HEK293 (cell line): Measurements from ENCODE around the gene SMC3.

Source experiments
- CTCF ChIA-PET: fragments of 350-600 bp; formaldehyde crosslinking; extraction: SDS; loops from one replicate; lab custom pipeline; 2021; ENCODE audit warnings: antibody characterized with exemption; lab: Yijun Ruan, JAX
- POLR2A ChIA-PET: fragments of 300-600 bp; formaldehyde crosslinking; extraction: SDS; loops from one replicate; lab custom pipeline; 2020; ENCODE audit warnings: antibody characterized with exemption, inconsistent platforms; lab: Yijun Ruan, JAX
- H3K27ac ChIP-seq: fragments of 200-500 bp; sonication (Bioruptor generic); 2 replicates; pipeline ENCODE4 v1.5.1; 2014; ENCODE audit warnings: low read depth, low read length, control low read depth, inconsistent platforms; ENCODE audit errors: extremely low read depth
- H3K36me3 ChIP-seq, 2 experiments: fragments of 200-500 bp in 1 of 2; sonication (Bioruptor generic) in 1 of 2; 1 replicate in 1 of 2; 2 replicates in 1 of 2; pipeline ENCODE4 v1.5.1; 2014 to 2017; ENCODE audit warnings: inconsistent platforms in 2 of 2, low read length in 2 of 2; ENCODE audit not compliant: control insufficient read depth in 2 of 2, insufficient read depth in 1 of 2
- H3K4me1 ChIP-seq: fragments of 200-500 bp; sonication (Bioruptor generic); 2 replicates; pipeline ENCODE4 v1.5.1; 2014; ENCODE audit warnings: mild to moderate bottlenecking, low read length, inconsistent platforms; ENCODE audit not compliant: control insufficient read depth, insufficient read depth
- H3K4me3 ChIP-seq: 2 replicates; pipeline ENCODE4 v1.5.1; 2011; ENCODE audit warnings: low read depth, mild to moderate bottlenecking, control low read depth, low read length, moderate library complexity
- H3K9me3 ChIP-seq: fragments of 200-500 bp; sonication (Bioruptor generic); 2 replicates; pipeline ENCODE4 v1.5.1; 2014; ENCODE audit warnings: low read depth, low read length, inconsistent platforms; ENCODE audit not compliant: control insufficient read depth, insufficient read depth
- FEZF1 ChIP-seq: fragments of 450-650 bp; formaldehyde crosslinking; IDR thresholded peaks from 2 replicates; pipeline ENCODE4 v1.5.1; 2016; ENCODE audit warnings: missing biosample characterization, missing genetic modification characterization
- IKZF3 ChIP-seq: fragments of 450-650 bp; IDR thresholded peaks from 2 replicates; pipeline ENCODE4 v1.5.0; 2018; ENCODE audit warnings: missing biosample characterization, mild to moderate bottlenecking, missing genetic modification characterization, moderate library complexity
- MEIS1 ChIP-seq: sonication (generic); formaldehyde crosslinking; IDR thresholded peaks from 2 replicates; pipeline ENCODE4 v1.8.1; 2022; ENCODE audit warnings: missing genetic modification reagents, mild to moderate bottlenecking, borderline replicate concordance
- SP2 ChIP-seq: fragments of 450-650 bp; formaldehyde crosslinking; IDR thresholded peaks from 2 replicates; pipeline ENCODE4 v1.5.1; 2016; ENCODE audit warnings: missing biosample characterization, missing genetic modification characterization
- ZBTB1 ChIP-seq: fragments of 450-650 bp; formaldehyde crosslinking; IDR thresholded peaks from 2 replicates; pipeline ENCODE4 v1.5.1; 2016; ENCODE audit warnings: missing biosample characterization, missing genetic modification characterization
- ZBTB17 ChIP-seq: fragments of 450-650 bp; formaldehyde crosslinking; IDR thresholded peaks from 2 replicates; pipeline ENCODE4 v1.5.1; 2016; ENCODE audit warnings: missing biosample characterization, missing genetic modification characterization
- ZBTB7A ChIP-seq: fragments of 450-650 bp; formaldehyde crosslinking; IDR thresholded peaks from 2 replicates; pipeline ENCODE4 v1.5.1; 2016; ENCODE audit warnings: low read depth, missing biosample characterization, missing genetic modification characterization
- ZFP37 ChIP-seq: fragments of 450-650 bp; formaldehyde crosslinking; IDR thresholded peaks from 2 replicates; pipeline ENCODE4 v1.5.1; 2016; ENCODE audit warnings: missing biosample characterization, missing genetic modification characterization
- ZNF157 ChIP-seq: fragments of 450-650 bp; formaldehyde crosslinking; IDR thresholded peaks from 2 replicates; pipeline ENCODE4 v1.5.1; 2016; ENCODE audit warnings: missing biosample characterization, missing genetic modification characterization
- ZNF2 ChIP-seq: fragments of 450-650 bp; formaldehyde crosslinking; IDR thresholded peaks from 2 replicates; pipeline ENCODE4 v1.5.1; 2016; ENCODE audit warnings: missing biosample characterization, missing genetic modification characterization
- ZNF280C ChIP-seq: fragments of 450-650 bp; formaldehyde crosslinking; IDR thresholded peaks from 2 replicates; pipeline ENCODE4 v1.5.1; 2016; ENCODE audit warnings: missing biosample characterization, missing genetic modification characterization
- ZNF394 ChIP-seq: fragments of 450-650 bp; formaldehyde crosslinking; IDR thresholded peaks from 2 replicates; pipeline ENCODE4 v1.5.1; 2016; ENCODE audit warnings: missing biosample characterization, missing genetic modification characterization, mild to moderate bottlenecking, moderate library complexity, borderline replicate concordance
- ZNF423 ChIP-seq: fragments of 450-650 bp; formaldehyde crosslinking; IDR thresholded peaks from 2 replicates; pipeline ENCODE4 v1.5.1; 2016; ENCODE audit warnings: missing biosample characterization, missing genetic modification characterization
- ZNF449 ChIP-seq: fragments of 450-650 bp; formaldehyde crosslinking; IDR thresholded peaks from 2 replicates; pipeline ENCODE4 v1.5.1; 2017; ENCODE audit warnings: missing biosample characterization, mild to moderate bottlenecking, missing genetic modification characterization, moderate library complexity
- ZNF48 ChIP-seq: fragments of 450-650 bp; formaldehyde crosslinking; IDR thresholded peaks from 2 replicates; pipeline ENCODE4 v1.5.1; 2016; ENCODE audit warnings: missing biosample characterization, missing genetic modification characterization
- ZNF571 ChIP-seq: fragments of 450-650 bp; formaldehyde crosslinking; IDR thresholded peaks from 2 replicates; pipeline ENCODE4 v1.5.0; 2017; ENCODE audit warnings: missing biosample characterization, missing genetic modification characterization
- ZNF660 ChIP-seq: fragments of 450-650 bp; IDR thresholded peaks from 2 replicates; pipeline ENCODE4 v1.5.1; 2018; ENCODE audit warnings: missing biosample characterization, mild to moderate bottlenecking, missing genetic modification characterization
- ZNF792 ChIP-seq: fragments of 450-650 bp; formaldehyde crosslinking; IDR thresholded peaks from 2 replicates; pipeline ENCODE4 v1.5.1; 2016; ENCODE audit warnings: missing biosample characterization, missing genetic modification characterization
- ZNF830 ChIP-seq: fragments of 450-650 bp; IDR thresholded peaks from 2 replicates; pipeline ENCODE4 v1.5.0; 2018; ENCODE audit warnings: missing biosample characterization, missing genetic modification characterization, low read depth, mild to moderate bottlenecking, moderate library complexity
- ZNF843 ChIP-seq: fragments of 450-650 bp; formaldehyde crosslinking; IDR thresholded peaks from 2 replicates; pipeline ENCODE4 v1.5.1; 2016; ENCODE audit warnings: missing biosample characterization, missing genetic modification characterization
- ZSCAN16 ChIP-seq: fragments of 450-650 bp; formaldehyde crosslinking; IDR thresholded peaks from 2 replicates; pipeline ENCODE4 v1.5.1; 2016; ENCODE audit warnings: missing biosample characterization, missing genetic modification characterization
- TF ChIP-seq, protein P1 (sequence below): fragments of 450-650 bp; formaldehyde crosslinking; IDR thresholded peaks from 2 replicates; pipeline ENCODE4 v1.5.1; 2017; ENCODE audit warnings: missing biosample characterization, missing genetic modification characterization
- TF ChIP-seq, protein P2 (sequence below): fragments of 450-650 bp; formaldehyde crosslinking; IDR thresholded peaks from 2 replicates; pipeline ENCODE4 v1.5.1; 2016; ENCODE audit warnings: missing biosample characterization, missing genetic modification characterization
- TF ChIP-seq, protein P3 (sequence below): fragments of 450-650 bp; formaldehyde crosslinking; IDR thresholded peaks from 2 replicates; pipeline ENCODE4 v1.5.1; 2016; ENCODE audit warnings: missing biosample characterization, missing genetic modification characterization, low read depth

The SMC3 gene

GRCh38 chr10:110636932-110637557, 69.5 kb downstream of the SMC3 start (continued):
- TF ChIP-seq, protein P1, sequence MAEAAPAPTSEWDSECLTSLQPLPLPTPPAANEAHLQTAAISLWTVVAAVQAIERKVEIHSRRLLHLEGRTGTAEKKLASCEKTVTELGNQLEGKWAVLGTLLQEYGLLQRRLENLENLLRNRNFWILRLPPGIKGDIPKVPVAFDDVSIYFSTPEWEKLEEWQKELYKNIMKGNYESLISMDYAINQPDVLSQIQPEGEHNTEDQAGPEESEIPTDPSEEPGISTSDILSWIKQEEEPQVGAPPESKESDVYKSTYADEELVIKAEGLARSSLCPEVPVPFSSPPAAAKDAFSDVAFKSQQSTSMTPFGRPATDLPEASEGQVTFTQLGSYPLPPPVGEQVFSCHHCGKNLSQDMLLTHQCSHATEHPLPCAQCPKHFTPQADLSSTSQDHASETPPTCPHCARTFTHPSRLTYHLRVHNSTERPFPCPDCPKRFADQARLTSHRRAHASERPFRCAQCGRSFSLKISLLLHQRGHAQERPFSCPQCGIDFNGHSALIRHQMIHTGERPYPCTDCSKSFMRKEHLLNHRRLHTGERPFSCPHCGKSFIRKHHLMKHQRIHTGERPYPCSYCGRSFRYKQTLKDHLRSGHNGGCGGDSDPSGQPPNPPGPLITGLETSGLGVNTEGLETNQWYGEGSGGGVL (tag by site-specific recombination), result 0 out of 2 replicates have a peak, but pooled peaks have one; percentile 50
- TF ChIP-seq ZNF423 (tag by site-specific recombination), result peak; percentile 36; the same call in 1 of the 2 replicates
- no peak for TF ChIP-seq ZSCAN16 (tag by site-specific recombination)
- TF ChIP-seq, protein P2, sequence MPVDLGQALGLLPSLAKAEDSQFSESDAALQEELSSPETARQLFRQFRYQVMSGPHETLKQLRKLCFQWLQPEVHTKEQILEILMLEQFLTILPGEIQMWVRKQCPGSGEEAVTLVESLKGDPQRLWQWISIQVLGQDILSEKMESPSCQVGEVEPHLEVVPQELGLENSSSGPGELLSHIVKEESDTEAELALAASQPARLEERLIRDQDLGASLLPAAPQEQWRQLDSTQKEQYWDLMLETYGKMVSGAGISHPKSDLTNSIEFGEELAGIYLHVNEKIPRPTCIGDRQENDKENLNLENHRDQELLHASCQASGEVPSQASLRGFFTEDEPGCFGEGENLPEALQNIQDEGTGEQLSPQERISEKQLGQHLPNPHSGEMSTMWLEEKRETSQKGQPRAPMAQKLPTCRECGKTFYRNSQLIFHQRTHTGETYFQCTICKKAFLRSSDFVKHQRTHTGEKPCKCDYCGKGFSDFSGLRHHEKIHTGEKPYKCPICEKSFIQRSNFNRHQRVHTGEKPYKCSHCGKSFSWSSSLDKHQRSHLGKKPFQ (tag by site-specific recombination), result peak; percentile 48; the same call in 1 of the 2 replicates
- 0 out of 2 replicates have a peak, but pooled peaks have one; percentile 13 for TF ChIP-seq FEZF1 (tag by site-specific recombination)
- peak; percentile 45; the same call in 1 of the 2 replicates for TF ChIP-seq ZNF843 (tag by site-specific recombination)
- 0 out of 2 replicates have a peak, but pooled peaks have one; percentile 37 for TF ChIP-seq ZBTB7A (tag by site-specific recombination)
- TF ChIP-seq ZNF449 (tag by site-specific recombination), result peak; percentile 67; the same call in 1 of the 2 replicates

DNA sequence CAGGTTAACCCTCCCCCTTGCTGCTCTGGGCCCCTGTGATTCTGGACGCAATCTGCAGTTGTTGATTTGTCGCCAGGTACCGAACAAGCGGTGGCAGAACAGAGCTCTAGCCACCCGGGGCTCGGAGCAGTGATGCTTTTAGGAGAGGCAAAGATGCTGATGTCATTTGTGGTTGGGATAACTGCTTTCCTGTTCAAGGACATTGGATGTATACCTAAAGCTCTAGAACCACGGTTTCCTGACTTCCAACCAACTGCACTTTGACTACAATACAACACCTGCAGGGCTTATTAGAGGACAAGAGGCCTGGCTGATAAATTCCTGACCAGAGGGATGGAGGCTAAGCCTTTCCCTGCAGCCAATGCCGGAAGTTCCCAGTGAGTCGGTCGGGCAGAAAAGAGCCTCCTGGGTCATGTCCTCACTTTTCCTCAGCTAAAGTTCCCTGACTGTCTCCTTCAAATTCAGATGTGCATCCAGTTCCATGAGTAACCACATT, 70.1 kb downstream of the SMC3 start:
- H3K36me3 ChIP-seq, result no peaks in the 10 kb centered on the region
- no peak overlapping the region for H3K4me3 ChIP-seq
- ChIA-PET CTCF (interaction anchor here (0.6 to 1.6 kb wide), 5 partner anchors 27 to 222 kb away, joined by 3 to 8 read pairs (median 4); no protein-coding TSS in a partner anchor), POLR2A (interaction anchor here (0.7 to 1.1 kb wide), 2 partner anchors 9 to 18 kb away, joined by 3 to 4 read pairs; no protein-coding TSS in a partner anchor)
- H3K4me1 ChIP-seq, result peaks cover 45% of the 10 kb centered on the region
- H3K27ac ChIP-seq, result peak overlapping the region; percentile 53; the same call in 1 of the 2 replicates
- H3K9me3 ChIP-seq, result no peaks in the 10 kb centered on the region
- no peak for TF ChIP-seq ZNF48 (tag by site-specific recombination)
- TF ChIP-seq MEIS1 (CRISPR knock-in tag), result no peak
- peak; percentile 13; the same call in 1 of the 2 replicates for TF ChIP-seq ZNF660 (tag by site-specific recombination)
- no peak for TF ChIP-seq ZNF830 (tag by site-specific recombination)
- TF ChIP-seq SP2 (tag by site-specific recombination), result peak; percentile 48; the same call in 1 of the 2 replicates
- TF ChIP-seq ZNF157 (tag by site-specific recombination), result no peak
- 0 out of 2 replicates have a peak, but pooled peaks have one; percentile 26 for TF ChIP-seq ZNF792 (tag by site-specific recombination)
- no peak for TF ChIP-seq ZBTB1 (tag by site-specific recombination)
- TF ChIP-seq, protein P3, sequence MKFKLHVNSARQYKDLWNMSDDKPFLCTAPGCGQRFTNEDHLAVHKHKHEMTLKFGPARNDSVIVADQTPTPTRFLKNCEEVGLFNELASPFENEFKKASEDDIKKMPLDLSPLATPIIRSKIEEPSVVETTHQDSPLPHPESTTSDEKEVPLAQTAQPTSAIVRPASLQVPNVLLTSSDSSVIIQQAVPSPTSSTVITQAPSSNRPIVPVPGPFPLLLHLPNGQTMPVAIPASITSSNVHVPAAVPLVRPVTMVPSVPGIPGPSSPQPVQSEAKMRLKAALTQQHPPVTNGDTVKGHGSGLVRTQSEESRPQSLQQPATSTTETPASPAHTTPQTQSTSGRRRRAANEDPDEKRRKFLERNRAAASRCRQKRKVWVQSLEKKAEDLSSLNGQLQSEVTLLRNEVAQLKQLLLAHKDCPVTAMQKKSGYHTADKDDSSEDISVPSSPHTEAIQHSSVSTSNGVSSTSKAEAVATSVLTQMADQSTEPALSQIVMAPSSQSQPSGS (tag by site-specific recombination), result peak; percentile 47; the same call in 1 of the 2 replicates
- TF ChIP-seq ZBTB17, result peak; percentile 93
- TF ChIP-seq ZFP37 (tag by site-specific recombination), result no peak
- no peak for TF ChIP-seq ZNF571 (tag by site-specific recombination)
- TF ChIP-seq ZNF280C (tag by site-specific recombination), result no peak
- no peak for TF ChIP-seq ZNF394
- TF ChIP-seq IKZF3, result peak; percentile 78; the same call in 1 of the 2 replicates
- TF ChIP-seq ZNF2 (tag by site-specific recombination), result 0 out of 2 replicates have a peak, but pooled peaks have one; percentile 39
- TF ChIP-seq, protein P1 (tag by site-specific recombination), result 0 out of 2 replicates have a peak, but pooled peaks have one; percentile 8
